Glutamatergic neuron (in vitro differentiated cells): ENCODE results near the gene ETF1. TPM values are rescaled to one million over a fixed set of nuclear protein-coding genes. Genes with fewer than 3 reads are reported as not detected.

Experiments used
- DNase-seq: peaks from one replicate; pipeline ENCODE4 v3.0.0; 2022
- H3K27ac Mint-ChIP-seq: one replicate; pipeline ENCODE4 v1.8.0; 2020; ENCODE audit warnings: mild to moderate bottlenecking, mixed read lengths, inconsistent platforms; ENCODE audit not compliant: unreplicated experiment
- H3K27me3 Mint-ChIP-seq: one replicate; pipeline ENCODE4 v1.8.0; 2020; ENCODE audit warnings: mild to moderate bottlenecking, moderate library complexity, mixed read lengths, inconsistent platforms; ENCODE audit not compliant: unreplicated experiment
- H3K36me3 Mint-ChIP-seq: one replicate; pipeline ENCODE4 v1.8.0; 2020; ENCODE audit warnings: mild to moderate bottlenecking, mixed read lengths, inconsistent platforms; ENCODE audit not compliant: unreplicated experiment
- H3K4me1 Mint-ChIP-seq: one replicate; pipeline ENCODE4 v1.8.0; 2020; ENCODE audit warnings: mild to moderate bottlenecking, low read depth, mixed read lengths, inconsistent platforms; ENCODE audit not compliant: unreplicated experiment
- H3K4me3 Mint-ChIP-seq: one replicate; pipeline ENCODE4 v1.8.0; 2020; ENCODE audit warnings: mild to moderate bottlenecking, mixed read lengths, inconsistent platforms; ENCODE audit not compliant: unreplicated experiment
- H3K9me3 Mint-ChIP-seq: one replicate; pipeline ENCODE4 v1.8.0; 2020; ENCODE audit warnings: mild to moderate bottlenecking, moderate library complexity, mixed read lengths, inconsistent platforms; ENCODE audit not compliant: unreplicated experiment
- CTCF ChIP-seq: fragments of 200-600 bp; sonication (generic); IDR thresholded peaks from one replicate; pipeline ENCODE4 v1.5.0; 2021; ENCODE audit not compliant: partially characterized antibody, unreplicated experiment
- total RNA-seq: library from RNA; stranded (reverse); fragmentation: NEBNext Ultra II Directional; extraction: Animal tissue kit (Norgen Biotek cat#: 25700); gene quantifications from one replicate; pipeline ENCODE4 v1.2.1, GENCODE V29; 2021; ENCODE audit not compliant: unreplicated experiment

ETF1 gene
- total RNA-seq, 1 donor from 2014 or later: 70.4 TPM

GRCh38 chr5:138554143-138554542 lies 11.1 kb upstream of the ETF1 start:
- Mint-ChIP-seq H3K9me3 (no peaks in the 10 kb centered on the region), H3K36me3 (no peaks in the 10 kb centered on the region), H3K27ac (no peak overlapping the region), H3K4me3 (no peak overlapping the region), H3K27me3 (no peaks in the 10 kb centered on the region), H3K4me1 (peaks cover 7% of the 10 kb centered on the region)
- TF ChIP-seq CTCF: no peak
- no peak for DNase-seq

- TF ChIP-seq CTCF: no peak
- no peaks in the 10 kb centered on the region for H3K9me3 Mint-ChIP-seq
- H3K4me3 Mint-ChIP-seq: no peak overlapping the region
- no peaks in the 10 kb centered on the region for H3K27me3 Mint-ChIP-seq
- H3K4me1 Mint-ChIP-seq: peaks cover 7% of the 10 kb centered on the region
- DNase-seq: no peak
- H3K36me3 Mint-ChIP-seq: no peaks in the 10 kb centered on the region
- H3K27ac Mint-ChIP-seq: no peak overlapping the region
Measured at GRCh38 chr5:138553437-138554095, 10.5 kb upstream of the ETF1 start.

- no peak for TF ChIP-seq CTCF
- Mint-ChIP-seq H3K36me3 (no peaks in the 10 kb centered on the region), H3K4me1 (peaks cover 11% of the 10 kb centered on the region), H3K27me3 (no peaks in the 10 kb centered on the region), H3K9me3 (no peaks in the 10 kb centered on the region), H3K4me3 (no peak overlapping the region), H3K27ac (peak overlapping the region; percentile 15)
- DNase-seq: no peak
Measured at GRCh38 chr5:138552657-138553056, 9.6 kb upstream of the ETF1 start.

- no peaks in the 10 kb centered on the region for H3K9me3 Mint-ChIP-seq
- H3K27me3 Mint-ChIP-seq: no peaks in the 10 kb centered on the region
Measured at GRCh38 chr5:138549414-138549813, 6.4 kb upstream of the ETF1 start.

More at GRCh38 chr5:138549414-138549813, 6.4 kb upstream of the ETF1 start:
- TF ChIP-seq CTCF: no peak
- Mint-ChIP-seq H3K4me3 (no peak overlapping the region), H3K4me1 (peaks cover 20% of the 10 kb centered on the region), H3K36me3 (no peaks in the 10 kb centered on the region), H3K27ac (no peak overlapping the region)
- DNase-seq: no peak
